ENCODE measurements around the gene TEX52.

DNA sequence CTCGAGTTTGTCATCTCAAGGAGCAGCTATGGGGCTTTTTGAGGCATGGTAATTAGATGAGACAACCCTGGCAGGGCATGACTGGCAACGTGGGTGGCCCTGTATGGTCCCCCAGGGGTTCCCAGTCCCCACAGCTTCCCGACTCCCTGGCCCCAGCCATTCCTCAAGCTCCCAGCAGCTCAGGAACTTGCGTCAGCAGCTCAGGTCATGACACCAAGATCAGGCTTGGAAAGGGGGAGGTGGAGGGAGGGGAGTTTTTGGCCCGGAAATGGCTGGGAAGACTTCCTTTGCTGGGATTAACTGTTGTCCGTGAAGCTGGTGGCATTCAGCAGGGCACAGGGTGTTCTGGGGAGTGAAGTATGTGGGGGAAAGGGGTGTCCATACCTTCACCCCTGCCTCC, 11.6 kb downstream of the TEX52 start:
- TF ChIP-seq POLR2A (IDR thresholded peaks at IDR 0.05): no peak
- TF ChIP-seq, protein P1, sequence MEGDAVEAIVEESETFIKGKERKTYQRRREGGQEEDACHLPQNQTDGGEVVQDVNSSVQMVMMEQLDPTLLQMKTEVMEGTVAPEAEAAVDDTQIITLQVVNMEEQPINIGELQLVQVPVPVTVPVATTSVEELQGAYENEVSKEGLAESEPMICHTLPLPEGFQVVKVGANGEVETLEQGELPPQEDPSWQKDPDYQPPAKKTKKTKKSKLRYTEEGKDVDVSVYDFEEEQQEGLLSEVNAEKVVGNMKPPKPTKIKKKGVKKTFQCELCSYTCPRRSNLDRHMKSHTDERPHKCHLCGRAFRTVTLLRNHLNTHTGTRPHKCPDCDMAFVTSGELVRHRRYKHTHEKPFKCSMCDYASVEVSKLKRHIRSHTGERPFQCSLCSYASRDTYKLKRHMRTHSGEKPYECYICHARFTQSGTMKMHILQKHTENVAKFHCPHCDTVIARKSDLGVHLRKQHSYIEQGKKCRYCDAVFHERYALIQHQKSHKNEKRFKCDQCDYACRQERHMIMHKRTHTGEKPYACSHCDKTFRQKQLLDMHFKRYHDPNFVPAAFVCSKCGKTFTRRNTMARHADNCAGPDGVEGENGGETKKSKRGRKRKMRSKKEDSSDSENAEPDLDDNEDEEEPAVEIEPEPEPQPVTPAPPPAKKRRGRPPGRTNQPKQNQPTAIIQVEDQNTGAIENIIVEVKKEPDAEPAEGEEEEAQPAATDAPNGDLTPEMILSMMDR (IDR thresholded peaks at IDR 0.05): no peak
